GM12873 (cell line): ENCODE results near the gene ZBTB32.

Source experiments
- TF ChIP-seq, protein P1 (sequence below): IDR thresholded peaks from 2 replicates; pipeline ENCODE4 v1.5.1; 2012; ENCODE audit warnings: low read depth, mild to moderate bottlenecking, moderate library complexity, low read length, control low read depth; ENCODE audit not compliant: insufficient read depth; ENCODE audit errors: missing control alignments

The ZBTB32 gene

DNA sequence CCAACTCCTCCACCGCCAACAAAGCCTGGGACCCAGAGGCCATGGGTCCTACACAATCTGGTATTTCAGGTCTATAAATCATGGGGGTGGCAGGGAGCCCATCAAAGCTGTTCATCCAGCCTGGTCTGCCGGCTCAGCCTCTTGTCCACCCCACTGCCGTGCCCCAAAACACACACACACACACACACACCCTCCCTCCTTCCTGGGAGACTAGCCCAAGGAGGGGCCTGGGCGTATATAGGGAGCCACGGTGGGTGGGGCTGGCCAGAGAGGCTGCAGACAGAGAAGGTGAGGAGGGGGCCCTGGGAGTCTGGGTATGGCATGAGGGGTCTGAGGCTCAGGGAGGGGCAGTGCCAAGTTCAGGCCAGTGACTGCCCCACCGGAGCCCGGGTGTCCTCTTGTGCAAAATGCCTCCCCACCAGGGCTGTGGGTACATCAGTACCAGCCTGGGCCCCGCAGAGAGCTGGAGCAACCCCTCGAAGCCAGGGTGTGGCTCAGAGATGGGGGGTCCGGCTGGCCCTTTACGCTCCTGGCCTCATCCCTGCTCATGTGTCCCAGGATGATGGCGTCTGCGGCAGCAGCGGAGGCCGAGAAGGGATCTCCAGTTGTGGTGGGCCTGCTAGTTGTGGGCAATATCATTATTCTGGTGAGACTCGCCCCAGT, 38.0 kb upstream of the ZBTB32 start, which contains the start of gene UPK1A:
Gene UPK1A (plus strand): TSS at position 267 of the 663 bp plus-strand sequence. CDS start 296 bp downstream, at position 563.
- TF ChIP-seq, protein P1, sequence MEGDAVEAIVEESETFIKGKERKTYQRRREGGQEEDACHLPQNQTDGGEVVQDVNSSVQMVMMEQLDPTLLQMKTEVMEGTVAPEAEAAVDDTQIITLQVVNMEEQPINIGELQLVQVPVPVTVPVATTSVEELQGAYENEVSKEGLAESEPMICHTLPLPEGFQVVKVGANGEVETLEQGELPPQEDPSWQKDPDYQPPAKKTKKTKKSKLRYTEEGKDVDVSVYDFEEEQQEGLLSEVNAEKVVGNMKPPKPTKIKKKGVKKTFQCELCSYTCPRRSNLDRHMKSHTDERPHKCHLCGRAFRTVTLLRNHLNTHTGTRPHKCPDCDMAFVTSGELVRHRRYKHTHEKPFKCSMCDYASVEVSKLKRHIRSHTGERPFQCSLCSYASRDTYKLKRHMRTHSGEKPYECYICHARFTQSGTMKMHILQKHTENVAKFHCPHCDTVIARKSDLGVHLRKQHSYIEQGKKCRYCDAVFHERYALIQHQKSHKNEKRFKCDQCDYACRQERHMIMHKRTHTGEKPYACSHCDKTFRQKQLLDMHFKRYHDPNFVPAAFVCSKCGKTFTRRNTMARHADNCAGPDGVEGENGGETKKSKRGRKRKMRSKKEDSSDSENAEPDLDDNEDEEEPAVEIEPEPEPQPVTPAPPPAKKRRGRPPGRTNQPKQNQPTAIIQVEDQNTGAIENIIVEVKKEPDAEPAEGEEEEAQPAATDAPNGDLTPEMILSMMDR, result no peak

- TF ChIP-seq, protein P1, result no peak
These were observed 34.8 kb upstream of the ZBTB32 start for GRCh38 chr19:35669566-35669965.

DNA sequence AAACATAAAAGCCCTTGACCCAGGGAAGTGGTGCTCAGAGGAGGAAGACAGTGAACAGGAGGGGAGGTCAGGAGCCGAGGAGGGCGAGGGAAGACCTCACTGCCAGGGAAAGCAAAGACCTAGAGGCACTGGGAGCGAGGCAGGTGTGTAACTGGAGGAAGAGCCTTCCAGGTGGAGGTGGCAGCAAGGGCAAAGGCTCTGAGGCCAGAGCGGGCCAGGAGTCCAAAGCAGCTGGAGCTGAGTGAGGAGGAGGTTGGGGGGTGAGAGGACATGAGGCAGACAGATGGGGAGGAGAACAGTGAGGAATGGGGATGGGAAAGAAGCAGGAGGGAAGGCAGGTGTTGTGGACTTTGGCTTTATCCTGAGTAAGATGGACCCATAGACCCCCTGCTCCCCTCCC, 34.4 kb upstream of the ZBTB32 start:
- TF ChIP-seq, protein P1, result no peak

GRCh38 chr19:35670686-35671085, 33.7 kb upstream of the ZBTB32 start:
- TF ChIP-seq, protein P1, result no peak

DNA sequence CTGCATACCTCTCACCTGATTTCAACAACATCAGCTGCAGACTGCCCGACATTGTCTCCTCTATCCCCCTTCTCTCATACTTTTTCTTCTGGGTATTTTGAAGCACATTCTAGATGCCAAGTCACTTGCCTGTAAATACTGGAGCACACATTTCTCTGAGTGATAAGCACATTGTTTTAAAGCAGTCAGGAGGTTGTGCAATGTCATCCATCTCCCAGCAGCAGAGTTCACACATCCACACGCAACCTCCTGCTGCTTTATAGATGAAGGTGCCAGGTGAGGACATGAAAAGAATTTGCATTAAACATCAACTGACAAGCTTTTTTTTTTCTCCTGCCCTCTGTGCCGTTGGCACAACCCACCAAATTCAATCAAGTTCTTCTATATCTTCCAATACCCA, 32.5 kb upstream of the ZBTB32 start:
- TF ChIP-seq, protein P1, result no peak

- TF ChIP-seq, protein P1, result no peak
These were observed 31.1 kb upstream of the ZBTB32 start for GRCh38 chr19:35673121-35673804.

- TF ChIP-seq, protein P1, result no peak
These were observed 28.7 kb upstream of the ZBTB32 start for GRCh38 chr19:35675589-35676140.
